ENCODE measurements around the gene TESK2.
"Not testable (repeated sequence)": the region's sequence is repeated elsewhere in the genome, so short reads cannot be mapped to it uniquely, and the experiment has no call there.

Gene TESK2

GRCh38 chr1:45474194-45474593, 16.8 kb downstream of the TESK2 start:
- not testable (repeated sequence) for FAIRE-seq; DNase-seq (ENCODE audit: low spot score)

GRCh38 chr1:45473302-45473701, 17.7 kb downstream of the TESK2 start:
- DNase-seq (ENCODE audit: low spot score) (no peak), FAIRE-seq (no peak)

- FAIRE-seq (no peak), DNase-seq (ENCODE audit: low spot score) (no peak)
Measured at GRCh38 chr1:45470306-45470798, 20.6 kb downstream of the TESK2 start.

GRCh38 chr1:45467353-45467752, 23.6 kb downstream of the TESK2 start:
- not testable (repeated sequence) for DNase-seq (ENCODE audit: low spot score); FAIRE-seq

GRCh38 chr1:45465277-45465676, 25.7 kb downstream of the TESK2 start:
- no peak for DNase-seq (ENCODE audit: low spot score)
- no peak for FAIRE-seq

- DNase-seq (ENCODE audit: low spot score) (no peak), FAIRE-seq (no peak)
Measured at GRCh38 chr1:45458894-45459293, 32.1 kb downstream of the TESK2 start.

GRCh38 chr1:45456531-45456930, 34.4 kb downstream of the TESK2 start:
- FAIRE-seq (no peak), DNase-seq (ENCODE audit: low spot score) (no peak)

GRCh38 chr1:45455162-45455561, 35.8 kb downstream of the TESK2 start:
- FAIRE-seq: no peak
- no peak for DNase-seq (ENCODE audit: low spot score)

- no peak for FAIRE-seq
- DNase-seq (ENCODE audit: low spot score): no peak
Measured at GRCh38 chr1:45454464-45454863, 36.5 kb downstream of the TESK2 start.

GRCh38 chr1:45452503-45452902, 38.5 kb downstream of the TESK2 start:
- no peak for FAIRE-seq
- no peak for DNase-seq (ENCODE audit: low spot score)

GRCh38 chr1:45448357-45448756, 42.6 kb downstream of the TESK2 start:
- FAIRE-seq (no peak), DNase-seq (ENCODE audit: low spot score) (no peak)

- FAIRE-seq (no peak), DNase-seq (ENCODE audit: low spot score) (no peak)
Measured at GRCh38 chr1:45446950-45447672, 43.9 kb downstream of the TESK2 start.

- no peak for DNase-seq (ENCODE audit: low spot score)
- FAIRE-seq: no peak
Measured at GRCh38 chr1:45446530-45446929, 44.4 kb downstream of the TESK2 start.

- no peak for FAIRE-seq
Measured at GRCh38 chr1:45444609-45445131, 46.3 kb downstream of the TESK2 start.

GRCh38 chr1:45443580-45444446, 47.1 kb downstream of the TESK2 start:
- FAIRE-seq: no peak
- no peak for DNase-seq (ENCODE audit: low spot score)

More at GRCh38 chr1:45444609-45445131, 46.3 kb downstream of the TESK2 start:
- DNase-seq (ENCODE audit: low spot score): no peak

- DNase-seq (ENCODE audit: low spot score) (peak; percentile 46), FAIRE-seq (no peak)
Measured at GRCh38 chr1:45442272-45442671, 48.7 kb downstream of the TESK2 start.

GRCh38 chr1:45437323-45437722, 53.6 kb downstream of the TESK2 start:
- FAIRE-seq (no peak), DNase-seq (ENCODE audit: low spot score) (no peak)

GRCh38 chr1:45430490-45430889, 60.5 kb downstream of the TESK2 start:
- FAIRE-seq (no peak), DNase-seq (ENCODE audit: low spot score) (no peak)

- no peak for DNase-seq (ENCODE audit: low spot score)
- FAIRE-seq: no peak
Measured at GRCh38 chr1:45429561-45430159, 61.3 kb downstream of the TESK2 start.

- FAIRE-seq (no peak), DNase-seq (ENCODE audit: low spot score) (no peak)
Measured at GRCh38 chr1:45423906-45424678, 66.9 kb downstream of the TESK2 start.

- DNase-seq (ENCODE audit: low spot score) (no peak), FAIRE-seq (peak; percentile 70)
Measured at GRCh38 chr1:45421935-45422334, 69.0 kb downstream of the TESK2 start.

Measured in urothelium cell line (cell line).